Endothelial cell of umbilical vein (primary cell): ENCODE results near the gene SORT1. TPM values are rescaled to one million over a fixed set of nuclear protein-coding genes. Genes with fewer than 3 reads are reported as not detected.
"Not testable (repeated sequence)": the region's sequence is repeated elsewhere in the genome, so short reads cannot be mapped to it uniquely, and the experiment has no call there.

Experiments
- BruUV-seq: library from RNA; stranded (reverse); fragments of 400-500 nt; replicated peaks from 2 replicates; lab custom pipeline; 2021; lab: Mats Ljungman, UMichigan
- CTCF ChIA-PET: fragments of 300-600, 350-600 bp; sonication (Branson Sonifier 250); formaldehyde crosslinking; loops from one replicate; lab custom pipeline; 2021; ENCODE audit warnings: antibody characterized with exemption, inconsistent platforms; lab: Charles Lee
- POLR2A ChIA-PET: fragments of 300-600, 350-600 bp; sonication (Branson Sonifier 250); formaldehyde crosslinking; loops from one replicate; lab custom pipeline; 2021; ENCODE audit warnings: antibody characterized with exemption, inconsistent platforms; lab: Charles Lee
- DNase-seq: peaks from one replicate; pipeline ENCODE4 v3.0.0-alpha.2; 2011; ENCODE audit warnings: low read depth, low spot score
- FAIRE-seq: peaks from 2 replicates; lab custom pipeline; 2011; peaks lifted over from hg19 to GRCh38; lab: Jason Lieb, UNC
- H2AFZ ChIP-seq: 2 replicates; pipeline ENCODE4 v1.6.0; 2012; ENCODE audit warnings: low read depth, low read length, control low read depth, inconsistent platforms
- H3K27ac ChIP-seq: 2 replicates; pipeline ENCODE4 v1.5.1; 2011; ENCODE audit warnings: low read depth, mild to moderate bottlenecking, control low read depth, low read length, moderate library complexity; ENCODE audit not compliant: insufficient read depth
- H3K27me3 ChIP-seq, 2 experiments: 2 replicates each; pipeline versions ENCODE4 v1.6.0 to v1.6.1; 2011; ENCODE audit warnings: low read length in 2 of 2, mixed read lengths in 1 of 2; ENCODE audit not compliant: control insufficient read depth in 2 of 2, insufficient read depth in 2 of 2
- H3K36me3 ChIP-seq, 2 experiments: 2 replicates in 1 of 2; 3 replicates in 1 of 2; pipeline ENCODE4 v1.5.1; 2011; ENCODE audit warnings: low read length in 2 of 2, mild to moderate bottlenecking in 1 of 2, moderate library complexity in 1 of 2; ENCODE audit not compliant: control insufficient read depth in 2 of 2, insufficient read depth in 2 of 2; ENCODE audit errors: extremely low read depth in 1 of 2
- H3K4me1 ChIP-seq: 3 replicates; pipeline ENCODE4 v1.5.1; 2011; ENCODE audit warnings: mild to moderate bottlenecking, low read length; ENCODE audit not compliant: control insufficient read depth, insufficient read depth; ENCODE audit errors: extremely low read depth
- H3K4me2 ChIP-seq: 2 replicates; pipeline ENCODE4 v1.6.1; 2011; ENCODE audit warnings: low read length, control low read depth, mixed read lengths; ENCODE audit not compliant: insufficient read depth
- H3K4me3 ChIP-seq, 3 experiments: fragments of 200-600 bp in 1 of 3; sonication (generic), shearing (Covaris generic) in 1 of 3; replicated peaks in 1 of 3; 2 replicates each; pipeline ENCODE4 v1.5.1; 2011 to 2016; ENCODE audit warnings: control low read depth in 3 of 3, low read length in 3 of 3, mild to moderate bottlenecking in 2 of 3, inconsistent platforms in 1 of 3, low read depth in 1 of 3, moderate library complexity in 1 of 3; ENCODE audit not compliant: insufficient read depth in 1 of 3
- H3K79me2 ChIP-seq: 2 replicates; pipeline ENCODE4 v1.6.0; 2012; ENCODE audit warnings: low read length, inconsistent platforms; ENCODE audit not compliant: control insufficient read depth, insufficient read depth
- H3K9ac ChIP-seq: replicated peaks from 2 replicates; pipeline ENCODE3; 2011; ENCODE audit warnings: low read length, control low read depth; ENCODE audit not compliant: insufficient read depth; ENCODE audit errors: extremely low read depth
- H3K9me1 ChIP-seq: replicated peaks from 3 replicates; pipeline ENCODE4 v1.6.0; 2011; ENCODE audit warnings: mild to moderate bottlenecking, low read length; ENCODE audit not compliant: control insufficient read depth, insufficient read depth; ENCODE audit errors: extremely low read depth
- H3K9me3 ChIP-seq: replicated peaks from 2 replicates; pipeline ENCODE4 v1.5.1; 2012; ENCODE audit warnings: low read length, inconsistent platforms; ENCODE audit not compliant: control insufficient read depth, insufficient read depth
- H4K20me1 ChIP-seq: replicated peaks from 2 replicates; pipeline ENCODE3; 2011; ENCODE audit warnings: mild to moderate bottlenecking, low read length; ENCODE audit not compliant: control insufficient read depth, insufficient read depth; ENCODE audit errors: extremely low read depth
- EZH2 ChIP-seq: IDR thresholded peaks from 2 replicates; pipeline ENCODE4 v1.6.1; 2012; ENCODE audit warnings: borderline replicate concordance, low read depth, mild to moderate bottlenecking, moderate library complexity, low read length, inconsistent platforms; ENCODE audit not compliant: severe bottlenecking
- FOS ChIP-seq: IDR thresholded peaks from 2 replicates; pipeline ENCODE4 v1.6.1; 2011; ENCODE audit warnings: mild to moderate bottlenecking, low read length, moderate library complexity, borderline replicate concordance; ENCODE audit not compliant: insufficient read depth
- GATA2 ChIP-seq: IDR thresholded peaks from 2 replicates; pipeline ENCODE4 v1.7.0; 2011; ENCODE audit warnings: low read depth, mild to moderate bottlenecking, moderate library complexity, mixed read lengths, low read length; ENCODE audit not compliant: insufficient read length, insufficient read depth
- JUN ChIP-seq: IDR thresholded peaks from 2 replicates; pipeline ENCODE4 v1.6.1; 2011; ENCODE audit warnings: borderline replicate concordance, low read depth; ENCODE audit not compliant: insufficient read length, insufficient read depth
- MYC ChIP-seq: IDR thresholded peaks from one replicate; pipeline ENCODE4 v1.6.1; 2011; ENCODE audit warnings: mild to moderate bottlenecking, low read depth, low read length
- POLR2A ChIP-seq: IDR thresholded peaks from 2 replicates; pipeline ENCODE4 v1.6.1; 2012; ENCODE audit warnings: low read depth, mild to moderate bottlenecking, control low read depth, low read length
- POLR2AphosphoS5 ChIP-seq: IDR thresholded peaks from 2 replicates; pipeline ENCODE4 v1.6.1; 2012; ENCODE audit warnings: low read depth, mild to moderate bottlenecking, control low read depth, low read length, moderate library complexity; ENCODE audit not compliant: insufficient read depth
- dilution Hi-C: fragments of 300-500 bp; cut with MboI; formaldehyde crosslinking; loops from one replicate; pipeline ENCODE4 v1.15.0; 2019; ENCODE audit warnings: low sequenced_read_pairs; ENCODE audit not compliant: extremely low pct_ligation_motif_present
- intact Hi-C: fragments of 100-400 bp; cut with micrococcal nuclease; formaldehyde crosslinking; loops from one replicate; pipeline ENCODE4 v1.10.0; 2022
- polyA plus RNA-seq, 4 experiments: library from polyadenylated mRNA; depleted of rRNA in 3 of 4; stranded (reverse) in 3 of 4; unstranded in 1 of 4; fragments of >200 nt; gene quantifications; 2 replicates each; pipeline versions ENCODE4 v1.2.1 to v1.2.3, GENCODE V29; 2011 to 2012; ENCODE audit warnings: missing spikeins in 1 of 4
- total RNA-seq: library from RNA; stranded (reverse); gene quantifications from 2 replicates; pipeline ENCODE4 v1.2.3, GENCODE V29; 2021
- TF ChIP-seq, protein P1 (sequence below): IDR thresholded peaks from 2 replicates; pipeline ENCODE4 v1.6.1; 2011; ENCODE audit not compliant: insufficient read depth, insufficient read length
- TF ChIP-seq, protein P2 (sequence below), 2 donors: IDR thresholded peaks; 1 replicate in 1 of 2; 2 replicates in 1 of 2; pipeline ENCODE4 v1.5.1; 2011; ENCODE audit warnings: low read length in 2 of 2, mild to moderate bottlenecking in 2 of 2, moderate library complexity in 2 of 2, control low read depth in 1 of 2, inconsistent platforms in 1 of 2, low read depth in 1 of 2; ENCODE audit not compliant: insufficient read depth in 1 of 2; ENCODE audit errors: extremely low read depth in 1 of 2

Gene SORT1
- total and polyA plus RNA-seq, 2 donors (not counting 3 experiments of a cell fraction or from before 2014, with no cell fraction given) = 6.8 to 17.8 TPM

DNA sequence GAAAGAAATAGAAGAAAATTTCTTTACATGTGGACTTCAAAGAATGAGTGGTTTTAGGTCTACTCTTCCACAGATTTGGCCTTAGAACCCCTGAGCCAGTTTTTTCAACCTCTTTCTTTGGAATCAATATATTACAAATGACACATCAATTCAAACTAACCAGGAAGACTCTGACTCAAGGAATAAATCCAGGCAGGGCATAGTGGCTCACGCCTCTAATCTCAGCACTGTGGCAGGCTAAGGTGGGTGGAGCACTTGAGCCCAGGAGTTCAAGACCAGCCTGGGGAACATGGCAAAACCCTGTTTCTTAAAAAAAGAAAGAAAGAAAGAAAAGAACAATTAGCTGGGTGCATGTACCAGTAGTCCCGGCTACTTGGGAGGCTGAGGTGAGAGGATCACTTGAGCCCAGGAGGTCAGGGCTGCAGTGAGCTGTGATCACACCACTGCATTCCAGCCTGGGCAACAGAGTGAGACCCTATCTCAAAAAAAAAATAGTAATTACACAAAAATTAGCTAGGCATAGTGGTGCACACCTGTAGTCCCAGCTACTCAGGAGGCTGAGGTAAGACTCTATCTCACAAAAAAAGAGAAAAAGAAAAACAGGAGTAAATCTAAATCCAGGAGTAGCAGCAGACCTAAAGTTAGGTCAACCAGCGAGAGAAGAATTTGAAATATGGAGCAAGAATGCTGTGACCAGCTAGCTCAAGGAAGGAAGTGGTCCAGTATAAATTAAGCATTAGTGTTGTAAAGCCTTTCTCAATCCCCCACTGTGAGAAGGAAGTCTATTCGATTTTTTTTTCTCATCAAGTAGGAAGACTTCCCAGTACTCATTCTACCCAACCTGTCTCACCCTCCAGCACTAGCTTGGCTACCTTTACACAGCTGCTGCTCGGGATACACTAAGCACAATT is 1.9 kb downstream of the SORT1 start:
- POLR2A ChIA-PET = no interaction called here
- no peak overlapping the region for H3K9ac ChIP-seq
- dilution Hi-C loops (no loop called here), intact Hi-C loops (loop anchor here (5.0 kb wide), 1 partner anchor 564 kb away; no protein-coding TSS in a partner anchor)
- CTCF ChIA-PET = interaction anchor here (0.9 to 9.3 kb wide), 7 partner anchors 16 to 136 kb away, joined by 3 to 282 read pairs (median 5); partner anchors contain the start of gene PSRC1
- TF ChIP-seq FOS (no peak), POLR2AphosphoS5 (no peak), EZH2 (no peak), GATA2 (no peak), JUN (no peak), MYC (no peak), POLR2A (no peak)
- TF ChIP-seq, protein P1, sequence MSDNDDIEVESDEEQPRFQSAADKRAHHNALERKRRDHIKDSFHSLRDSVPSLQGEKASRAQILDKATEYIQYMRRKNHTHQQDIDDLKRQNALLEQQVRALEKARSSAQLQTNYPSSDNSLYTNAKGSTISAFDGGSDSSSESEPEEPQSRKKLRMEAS = no peak
- TF ChIP-seq, protein P2, sequence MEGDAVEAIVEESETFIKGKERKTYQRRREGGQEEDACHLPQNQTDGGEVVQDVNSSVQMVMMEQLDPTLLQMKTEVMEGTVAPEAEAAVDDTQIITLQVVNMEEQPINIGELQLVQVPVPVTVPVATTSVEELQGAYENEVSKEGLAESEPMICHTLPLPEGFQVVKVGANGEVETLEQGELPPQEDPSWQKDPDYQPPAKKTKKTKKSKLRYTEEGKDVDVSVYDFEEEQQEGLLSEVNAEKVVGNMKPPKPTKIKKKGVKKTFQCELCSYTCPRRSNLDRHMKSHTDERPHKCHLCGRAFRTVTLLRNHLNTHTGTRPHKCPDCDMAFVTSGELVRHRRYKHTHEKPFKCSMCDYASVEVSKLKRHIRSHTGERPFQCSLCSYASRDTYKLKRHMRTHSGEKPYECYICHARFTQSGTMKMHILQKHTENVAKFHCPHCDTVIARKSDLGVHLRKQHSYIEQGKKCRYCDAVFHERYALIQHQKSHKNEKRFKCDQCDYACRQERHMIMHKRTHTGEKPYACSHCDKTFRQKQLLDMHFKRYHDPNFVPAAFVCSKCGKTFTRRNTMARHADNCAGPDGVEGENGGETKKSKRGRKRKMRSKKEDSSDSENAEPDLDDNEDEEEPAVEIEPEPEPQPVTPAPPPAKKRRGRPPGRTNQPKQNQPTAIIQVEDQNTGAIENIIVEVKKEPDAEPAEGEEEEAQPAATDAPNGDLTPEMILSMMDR (IDR thresholded peaks at IDR 0.05; ENCODE audit: extremely low read depth in 1 of 2, insufficient read depth in 1 of 2, low read depth in 1 of 2, low read length in 2 of 2) = no peak
- no peaks in the 10 kb centered on the region for H4K20me1 ChIP-seq
- H3K36me3 ChIP-seq = peaks cover 0 to under 1% of the 10 kb centered on the region in 2 experiments
- H3K79me2 ChIP-seq = no peaks in the 10 kb centered on the region
- H2AFZ ChIP-seq = no peak overlapping the region
- no peaks in the 10 kb centered on the region for H3K9me1 ChIP-seq
- H3K27ac ChIP-seq = no peak overlapping the region
- no peaks in the 10 kb centered on the region for H3K9me3 ChIP-seq
- no peak for DNase-seq
- no TSS peak for BruUV-seq
- H3K4me3 ChIP-seq = no peak overlapping the region
- no peak for FAIRE-seq
- no peak overlapping the region for H3K4me2 ChIP-seq
- peaks cover 21% of the 10 kb centered on the region for H3K4me1 ChIP-seq
- H3K27me3 ChIP-seq = peaks cover 15 to 30% of the 10 kb centered on the region in 2 experiments

DNA sequence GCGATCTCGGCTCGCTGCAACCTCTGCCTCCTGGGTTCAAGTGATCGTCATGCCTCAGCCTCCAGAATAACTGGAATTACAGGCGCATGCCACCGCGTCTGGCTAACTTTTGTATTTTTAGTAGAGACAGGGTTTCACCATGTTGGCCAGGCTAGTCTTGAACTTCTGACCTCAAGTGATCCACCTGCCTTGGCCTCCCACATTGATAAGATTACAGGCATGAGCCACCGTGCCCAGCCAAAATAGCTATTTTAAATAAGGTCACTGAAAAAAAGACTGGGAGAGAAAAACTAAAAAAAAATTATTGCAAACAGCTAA is 2.5 kb downstream of the SORT1 start:
- intact Hi-C loops = loop anchor here (5.0 kb wide), 1 partner anchor 563 kb away; no protein-coding TSS in a partner anchor
- peaks cover 15 to 36% of the 10 kb centered on the region in 2 experiments for H3K27me3 ChIP-seq
- H3K27ac ChIP-seq, DNase-seq, H3K9me1 ChIP-seq, H3K4me3 ChIP-seq, H3K9ac ChIP-seq, H4K20me1 ChIP-seq, BruUV-seq, H3K36me3 ChIP-seq, H2AFZ ChIP-seq, H3K79me2 ChIP-seq, FAIRE-seq, H3K4me2 ChIP-seq, H3K9me3 ChIP-seq, POLR2A ChIA-PET, dilution Hi-C loops: not testable (repeated sequence)
- CTCF ChIA-PET = interaction anchor here (0.9 to 9.3 kb wide), 6 partner anchors 16 to 131 kb away, joined by 3 to 282 read pairs (median 5); partner anchors contain the start of gene PSRC1
- peaks cover 21% of the 10 kb centered on the region for H3K4me1 ChIP-seq
